ENCODE results near the gene FAM107B. TPM values are rescaled to one million over a fixed set of nuclear protein-coding genes. Genes with fewer than 3 reads are reported as not detected.

FAM107B gene
- total and polyA plus RNA-seq, 2 donors (not counting 3 experiments of a cell fraction or from before 2014, with no cell fraction given), result 39.2 to 176 TPM

- DNase-seq (ENCODE audit: low read depth, low spot score), result no peak
- BruUV-seq (replicated peaks), result no TSS peak
- no peaks in the 10 kb centered on the region for H3K9me1 ChIP-seq (replicated peaks; ENCODE audit: control insufficient read depth, extremely low read depth, insufficient read depth, low read length)
- H3K27me3 ChIP-seq (ENCODE audit: control insufficient read depth in 2 of 2, insufficient read depth in 2 of 2, low read length in 2 of 2), result peaks cover 9 to 34% of the 10 kb centered on the region in 2 experiments
- ChIA-PET CTCF (no interaction called here), POLR2A (no interaction called here)
- H3K4me1 ChIP-seq (ENCODE audit: control insufficient read depth, extremely low read depth, insufficient read depth, low read length), result no peaks in the 10 kb centered on the region
- no peak overlapping the region for H3K27ac ChIP-seq (ENCODE audit: insufficient read depth, low read depth, low read length)
- no peak overlapping the region for H3K4me2 ChIP-seq (ENCODE audit: insufficient read depth, low read length)
- no peak overlapping the region for H3K9ac ChIP-seq (replicated peaks; ENCODE audit: extremely low read depth, insufficient read depth, low read length)
- TF ChIP-seq JUN (IDR thresholded peaks at IDR 0.05; ENCODE audit: borderline replicate concordance, insufficient read depth, insufficient read length, low read depth) (no peak), POLR2A (IDR thresholded peaks at IDR 0.05; ENCODE audit: low read depth, low read length) (no peak), POLR2AphosphoS5 (IDR thresholded peaks at IDR 0.05; ENCODE audit: insufficient read depth, low read depth, low read length) (no peak), GATA2 (IDR thresholded peaks at IDR 0.05; ENCODE audit: insufficient read depth, insufficient read length, low read depth, low read length) (no peak), EZH2 (IDR thresholded peaks at IDR 0.05; ENCODE audit: borderline replicate concordance, low read depth, low read length, severe bottlenecking) (no peak)
- no peaks in the 10 kb centered on the region for H3K9me3 ChIP-seq (replicated peaks; ENCODE audit: control insufficient read depth, insufficient read depth, low read length)
- intact Hi-C loops (cut with micrococcal nuclease), result no loop called here
- dilution Hi-C loops (cut with MboI; ENCODE audit: extremely low pct_ligation_motif_present, low sequenced_read_pairs), result no loop called here
- H3K36me3 ChIP-seq (ENCODE audit: control insufficient read depth in 2 of 2, extremely low read depth in 1 of 2, insufficient read depth in 2 of 2, low read length in 2 of 2), result no peaks in the 10 kb centered on the region
- H3K4me3 ChIP-seq (replicated peaks in 1 of 3; ENCODE audit: insufficient read depth in 1 of 3, low read depth in 1 of 3, low read length in 3 of 3), result no peak overlapping the region
- H2AFZ ChIP-seq (ENCODE audit: low read depth, low read length), result no peak overlapping the region
- no peaks in the 10 kb centered on the region for H3K79me2 ChIP-seq (ENCODE audit: control insufficient read depth, insufficient read depth, low read length)
- no peak for FAIRE-seq
- no peaks in the 10 kb centered on the region for H4K20me1 ChIP-seq (replicated peaks; ENCODE audit: control insufficient read depth, extremely low read depth, insufficient read depth, low read length)
Observed at GRCh38 chr10:14485986-14486385, 288.7 kb downstream of the FAM107B start.

- Histone ChIP-seq H3K9ac (replicated peaks; ENCODE audit: extremely low read depth, insufficient read depth, low read length) (no peak overlapping the region), H3K27me3 (ENCODE audit: control insufficient read depth in 2 of 2, insufficient read depth in 2 of 2, low read length in 2 of 2) (peaks cover 8 to 29% of the 10 kb centered on the region in 2 experiments), H3K36me3 (ENCODE audit: control insufficient read depth in 2 of 2, extremely low read depth in 1 of 2, insufficient read depth in 2 of 2, low read length in 2 of 2) (no peaks in the 10 kb centered on the region), H3K27ac (ENCODE audit: insufficient read depth, low read depth, low read length) (no peak overlapping the region), H3K4me1 (ENCODE audit: control insufficient read depth, extremely low read depth, insufficient read depth, low read length) (no peaks in the 10 kb centered on the region), H4K20me1 (replicated peaks; ENCODE audit: control insufficient read depth, extremely low read depth, insufficient read depth, low read length) (no peaks in the 10 kb centered on the region), H3K4me3 (replicated peaks in 1 of 3; ENCODE audit: insufficient read depth in 1 of 3, low read depth in 1 of 3, low read length in 3 of 3) (no peak overlapping the region), H3K4me2 (ENCODE audit: insufficient read depth, low read length) (no peak overlapping the region), H3K9me3 (replicated peaks; ENCODE audit: control insufficient read depth, insufficient read depth, low read length) (no peaks in the 10 kb centered on the region), H3K79me2 (ENCODE audit: control insufficient read depth, insufficient read depth, low read length) (no peaks in the 10 kb centered on the region), H3K9me1 (replicated peaks; ENCODE audit: control insufficient read depth, extremely low read depth, insufficient read depth, low read length) (no peaks in the 10 kb centered on the region), H2AFZ (ENCODE audit: low read depth, low read length) (no peak overlapping the region)
- DNase-seq (ENCODE audit: low read depth, low spot score) (no peak), FAIRE-seq (no peak)
- CTCF ChIA-PET, result interaction anchor here (6.7 kb wide), 1 partner anchor 285 kb away, joined by 121 read pairs; no protein-coding TSS in a partner anchor
- dilution Hi-C loops (cut with MboI; ENCODE audit: extremely low pct_ligation_motif_present, low sequenced_read_pairs), result no loop called here
- intact Hi-C loops (cut with micrococcal nuclease), result loop anchor here (5.0 kb wide), 1 partner anchor 91 kb away; no protein-coding TSS in a partner anchor
- POLR2A ChIA-PET, result no interaction called here
- no TSS peak for BruUV-seq (replicated peaks)
- no peak for TF ChIP-seq JUN (IDR thresholded peaks at IDR 0.05; ENCODE audit: borderline replicate concordance, insufficient read depth, insufficient read length, low read depth)
- no peak for TF ChIP-seq MYC (IDR thresholded peaks at IDR 0.05; ENCODE audit: low read depth, low read length)
- no peak for TF ChIP-seq MAX (IDR thresholded peaks at IDR 0.05; ENCODE audit: insufficient read depth, insufficient read length)
- no peak for TF ChIP-seq POLR2A (IDR thresholded peaks at IDR 0.05; ENCODE audit: low read depth, low read length)
- no peak for TF ChIP-seq EZH2 (IDR thresholded peaks at IDR 0.05; ENCODE audit: borderline replicate concordance, low read depth, low read length, severe bottlenecking)
- TF ChIP-seq CTCF (IDR thresholded peaks at IDR 0.05; ENCODE audit: extremely low read depth in 1 of 2, insufficient read depth in 1 of 2, low read depth in 1 of 2, low read length in 2 of 2), result no peak
- TF ChIP-seq FOS (IDR thresholded peaks at IDR 0.05; ENCODE audit: borderline replicate concordance, insufficient read depth, low read length), result no peak
- no peak for TF ChIP-seq POLR2AphosphoS5 (IDR thresholded peaks at IDR 0.05; ENCODE audit: insufficient read depth, low read depth, low read length)
- no peak for TF ChIP-seq GATA2 (IDR thresholded peaks at IDR 0.05; ENCODE audit: insufficient read depth, insufficient read length, low read depth, low read length)
Observed at GRCh38 chr10:14483417-14483816, 291.3 kb downstream of the FAM107B start.

Data from endothelial cell of umbilical vein (primary cell).